Kidney (tissue), 14 donors: ENCODE measurements around the gene ZGPAT. TPM values are rescaled to one million over a fixed set of nuclear protein-coding genes. Genes with fewer than 3 reads are reported as not detected.
"Not testable (repeated sequence)": the region's sequence is repeated elsewhere in the genome, so short reads cannot be mapped to it uniquely, and the experiment has no call there.

Source experiments
- DNase-seq, 5 donors: peaks; one replicate each; pipeline ENCODE4 v3.0.0-alpha.2; 2013 to 2020
- FAIRE-seq: peaks from 2 replicates; lab custom pipeline; 2012; peaks lifted over from hg19 to GRCh38; lab: Jason Lieb, UNC
- H3K27ac ChIP-seq, 2 donors: one replicate each; pipeline ENCODE4 v1.7.0; 2013; ENCODE audit warnings: low read depth in 2 of 2, low read length in 2 of 2, inconsistent platforms in 1 of 2
- H3K27me3 ChIP-seq: one replicate; pipeline ENCODE4 v1.7.1; 2013; ENCODE audit warnings: low read length, inconsistent platforms; ENCODE audit not compliant: control insufficient read depth, insufficient read depth
- H3K36me3 ChIP-seq, 3 donors: one replicate each; pipeline versions ENCODE4 v1.7.0 to v1.7.1; 2013; ENCODE audit warnings: low read length in 3 of 3, control low read depth in 1 of 3, inconsistent platforms in 1 of 3; ENCODE audit not compliant: insufficient read depth in 3 of 3, control insufficient read depth in 2 of 3
- H3K4me1 ChIP-seq, 3 donors: one replicate each; pipeline versions ENCODE4 v1.7.0 to v1.7.1; 2013; ENCODE audit warnings: low read length in 3 of 3, inconsistent platforms in 1 of 3, low read depth in 1 of 3; ENCODE audit not compliant: control insufficient read depth in 2 of 3, insufficient read depth in 2 of 3
- H3K4me3 ChIP-seq, 3 donors: one replicate each; pipeline versions ENCODE4 v1.7.0 to v1.8.1; 2013; ENCODE audit warnings: low read length in 3 of 3, control low read depth in 1 of 3, inconsistent platforms in 1 of 3
- H3K9ac ChIP-seq, 3 donors: one replicate each; pipeline versions ENCODE4 v1.7.0 to v1.7.1; 2013; ENCODE audit warnings: low read length in 3 of 3, control low read depth in 1 of 3, inconsistent platforms in 1 of 3
- H3K9me3 ChIP-seq, 3 donors: one replicate each; pipeline versions ENCODE4 v1.7.0 to v1.7.1; 2013; ENCODE audit warnings: low read length in 3 of 3, control low read depth in 1 of 3, inconsistent platforms in 1 of 3; ENCODE audit not compliant: control insufficient read depth in 2 of 3, insufficient read depth in 1 of 3
- CTCF ChIP-seq: IDR thresholded peaks from 3 replicates; pipeline ENCODE4 v1.5.1; 2012; ENCODE audit warnings: mild to moderate bottlenecking, moderate library complexity, borderline replicate concordance; ENCODE audit not compliant: insufficient read depth; ENCODE audit errors: extremely low read depth
- intact Hi-C: fragments of 100-400 bp; cut with DNase I; formaldehyde crosslinking; loops from one replicate; pipeline ENCODE4 v1.11.1; 2022
- polyA plus RNA-seq: library from polyadenylated mRNA; stranded (reverse); fragments of 350-450 nt; fragmentation: Illumina TruSeq; extraction: RNeasy Lipid Tissue Mini Kit (QIAGEN cat#74804); gene quantifications from one replicate; pipeline ENCODE4 v1.2.3, GENCODE V29; 2014; ENCODE audit warnings: low read depth, low replicate concordance; ENCODE audit not compliant: insufficient read depth
- total RNA-seq: library from RNA; stranded (reverse); fragmentation: NEBNext Ultra II Directional; extraction: Animal tissue kit (Norgen Biotek cat#: 25700); gene quantifications from one replicate; pipeline ENCODE4 v1.2.1, GENCODE V29; 2021
- donor health status: control.
- donor health status: control.
- donor health status: control.
- donor health status: control.
- donor health status: control.
- donor health status: DM: yes; HTN: yes; CAD: no.
- donor health status: Normal renal cell carcinoma (clear cell type).

ZGPAT gene
- total and polyA plus RNA-seq, 2 donors from 2014 or later: 30.5 to 39.6 TPM

- H3K4me3 ChIP-seq: peak overlapping the region; percentile 79 to 94 (median 91)
- H3K27ac ChIP-seq: peak overlapping the region in 1 of 2 donors; percentile 81
- intact Hi-C loops: no loop called here
Observed at GRCh38 chr20:63659370-63659769, 48.5 kb upstream of the ZGPAT start.

GRCh38 chr20:63660174-63660573 lies 47.7 kb upstream of the ZGPAT start:
- DNase-seq, H3K9ac ChIP-seq, intact Hi-C loops, H3K27ac ChIP-seq, H3K4me3 ChIP-seq, FAIRE-seq, H3K9me3 ChIP-seq, H3K27me3 ChIP-seq: not testable (repeated sequence)
- Histone ChIP-seq H3K36me3 (peaks cover 0 to 11% (median 4%) of the 10 kb centered on the region in 3 donors), H3K4me1 (peaks cover 0 to 16% (median 0%) of the 10 kb centered on the region in 3 donors)

More at GRCh38 chr20:63659370-63659769, 48.5 kb upstream of the ZGPAT start:
- H3K9ac ChIP-seq: peak overlapping the region in 2 of 3 donors; percentile 37 to 89
- DNase-seq (peak in 2 of 5 donors; percentile 48 to 75), FAIRE-seq (no peak)
- peaks cover 0 to 11% (median 4%) of the 10 kb centered on the region in 3 donors for H3K36me3 ChIP-seq
- peaks cover 0 to 16% (median 0%) of the 10 kb centered on the region in 3 donors for H3K4me1 ChIP-seq
- H3K27me3 ChIP-seq: no peaks in the 10 kb centered on the region
- TF ChIP-seq CTCF: no peak
- H3K9me3 ChIP-seq: no peaks in the 10 kb centered on the region

GRCh38 chr20:63660622-63661021 lies 47.2 kb upstream of the ZGPAT start:
- intact Hi-C loops: no loop called here
- H3K9ac ChIP-seq: no peak overlapping the region
- TF ChIP-seq CTCF: no peak
- DNase-seq (no peak), FAIRE-seq (no peak)
- H3K9me3 ChIP-seq: no peaks in the 10 kb centered on the region
- no peak overlapping the region for H3K27ac ChIP-seq
- no peaks in the 10 kb centered on the region for H3K27me3 ChIP-seq
- peaks cover 0 to 11% (median 4%) of the 10 kb centered on the region in 3 donors for H3K36me3 ChIP-seq
- H3K4me1 ChIP-seq: peaks cover 0 to 14% (median 0%) of the 10 kb centered on the region in 3 donors
- no peak overlapping the region for H3K4me3 ChIP-seq

- FAIRE-seq (no peak), DNase-seq (no peak)
- no peak overlapping the region for H3K27ac ChIP-seq
- H3K9ac ChIP-seq: no peak overlapping the region
- no peak for TF ChIP-seq CTCF
- no peak overlapping the region for H3K4me3 ChIP-seq
- peaks cover 0 to 11% (median 6%) of the 10 kb centered on the region in 3 donors for H3K36me3 ChIP-seq
- intact Hi-C loops: no loop called here
- no peaks in the 10 kb centered on the region for H3K9me3 ChIP-seq
- peaks cover 0 to 14% (median 0%) of the 10 kb centered on the region in 3 donors for H3K4me1 ChIP-seq
- H3K27me3 ChIP-seq: no peaks in the 10 kb centered on the region
Observed at GRCh38 chr20:63661108-63661507, 46.7 kb upstream of the ZGPAT start.
